SJSA1 (cell line): Measurements from ENCODE around the gene SLC39A13. TPM values are rescaled to one million over a fixed set of nuclear protein-coding genes. Genes with fewer than 3 reads are reported as not detected.
A peak's percentile ranks its signal among the peaks of the same experiment; 100 is the strongest.

Experiments
- DNase-seq, 2 experiments: peaks; one replicate each; pipeline ENCODE4 v3.0.0-alpha.2; 2015 to 2020; ENCODE audit warnings: low spot score in 2 of 2, low read depth in 1 of 2
- H3K27ac ChIP-seq: fragments of 250-450 bp; sonication (Bioruptor Pico); 2 replicates; pipeline ENCODE4 v1.5.1; 2020; ENCODE audit warnings: mild to moderate bottlenecking, moderate library complexity
- H3K27me3 ChIP-seq: fragments of 250-450 bp; sonication (Bioruptor Pico); replicated peaks from 2 replicates; pipeline ENCODE4 v1.5.1; 2020; ENCODE audit warnings: mild to moderate bottlenecking, moderate library complexity
- H3K36me3 ChIP-seq: fragments of 250-450 bp; sonication (Bioruptor Pico); 2 replicates; pipeline ENCODE4 v1.5.1; 2020; ENCODE audit warnings: mild to moderate bottlenecking
- H3K4me1 ChIP-seq: fragments of 250-450 bp; sonication (Bioruptor Pico); replicated peaks from 2 replicates; pipeline ENCODE4 v1.6.1; 2021; ENCODE audit warnings: mild to moderate bottlenecking
- H3K4me3 ChIP-seq: fragments of 250-450 bp; sonication (Bioruptor Pico); 2 replicates; pipeline ENCODE4 v1.5.1; 2020; ENCODE audit warnings: mild to moderate bottlenecking
- H3K9me3 ChIP-seq: fragments of 250-450 bp; sonication (Bioruptor Pico); replicated peaks from 2 replicates; pipeline ENCODE4 v1.5.1; 2020; ENCODE audit warnings: mild to moderate bottlenecking
- total RNA-seq: library from RNA; depleted of rRNA; stranded (reverse); fragments of >200 nt; shearing (Covaris generic); gene quantifications from 2 replicates; pipeline ENCODE4 v1.2.3, GENCODE V29; 2014

Gene SLC39A13
- total RNA-seq, 1 experiment from 2014 or later: 42.0 TPM

DNA sequence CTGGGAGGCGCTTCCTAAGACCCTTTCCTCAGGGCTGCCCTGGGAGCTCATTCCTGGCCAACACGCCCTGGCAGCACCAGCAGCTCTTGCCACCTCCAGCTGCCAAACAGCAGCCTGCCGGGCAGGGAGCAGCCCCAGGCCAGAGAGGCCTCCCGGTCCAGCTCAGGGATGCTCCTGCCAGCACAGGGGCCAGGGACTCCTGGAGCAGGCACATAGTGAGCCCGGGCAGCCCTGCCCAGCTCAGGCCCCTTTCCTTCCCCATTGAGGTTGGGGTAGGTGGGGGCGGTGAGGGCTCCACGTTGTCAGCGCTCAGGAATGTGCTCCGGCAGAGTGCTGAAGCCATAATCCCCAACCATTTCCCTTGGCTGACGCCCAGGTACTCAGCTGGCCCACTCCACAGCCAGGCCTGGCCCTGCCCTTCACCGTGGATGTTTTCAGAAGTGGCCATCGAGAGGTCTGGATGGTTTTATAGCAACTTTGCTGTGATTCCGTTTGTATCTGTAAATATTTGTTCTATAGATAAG, 7.6 kb downstream of the SLC39A13 start:
- Histone ChIP-seq H3K9me3 (no peaks in the 10 kb centered on the region), H3K36me3 (peaks cover 88% of the 10 kb centered on the region), H3K4me1 (peaks cover 27% of the 10 kb centered on the region), H3K27me3 (no peaks in the 10 kb centered on the region), H3K27ac (peak overlapping the region; percentile 58), H3K4me3 (no peak overlapping the region)
- peak; percentile 86 to 95 for DNase-seq

DNA sequence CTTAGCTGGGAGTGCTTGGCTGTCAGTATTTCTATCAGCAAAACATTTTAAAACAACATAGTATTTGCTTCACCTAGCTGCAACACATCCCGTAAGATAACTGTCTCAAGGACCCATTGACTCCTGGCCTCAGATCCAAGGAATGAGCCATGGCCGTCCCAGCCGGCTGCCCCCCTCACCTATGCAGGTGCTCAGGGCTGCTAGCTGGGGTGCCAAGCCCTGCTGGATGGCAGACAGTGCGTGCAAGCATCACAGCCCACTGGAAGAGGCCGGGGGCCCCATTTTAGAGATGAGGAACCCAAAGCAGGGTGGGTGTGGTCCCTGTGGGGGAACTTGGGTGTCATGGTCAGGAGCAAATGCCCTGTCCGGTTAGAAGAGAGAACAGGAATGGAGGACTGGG, 9.3 kb downstream of the SLC39A13 start:
- H3K4me1 ChIP-seq: peaks cover 27% of the 10 kb centered on the region
- no peak overlapping the region for H3K4me3 ChIP-seq
- H3K9me3 ChIP-seq: no peaks in the 10 kb centered on the region
- peaks cover 92% of the 10 kb centered on the region for H3K36me3 ChIP-seq
- DNase-seq: no peak
- no peak overlapping the region for H3K27ac ChIP-seq
- H3K27me3 ChIP-seq: no peaks in the 10 kb centered on the region

DNA sequence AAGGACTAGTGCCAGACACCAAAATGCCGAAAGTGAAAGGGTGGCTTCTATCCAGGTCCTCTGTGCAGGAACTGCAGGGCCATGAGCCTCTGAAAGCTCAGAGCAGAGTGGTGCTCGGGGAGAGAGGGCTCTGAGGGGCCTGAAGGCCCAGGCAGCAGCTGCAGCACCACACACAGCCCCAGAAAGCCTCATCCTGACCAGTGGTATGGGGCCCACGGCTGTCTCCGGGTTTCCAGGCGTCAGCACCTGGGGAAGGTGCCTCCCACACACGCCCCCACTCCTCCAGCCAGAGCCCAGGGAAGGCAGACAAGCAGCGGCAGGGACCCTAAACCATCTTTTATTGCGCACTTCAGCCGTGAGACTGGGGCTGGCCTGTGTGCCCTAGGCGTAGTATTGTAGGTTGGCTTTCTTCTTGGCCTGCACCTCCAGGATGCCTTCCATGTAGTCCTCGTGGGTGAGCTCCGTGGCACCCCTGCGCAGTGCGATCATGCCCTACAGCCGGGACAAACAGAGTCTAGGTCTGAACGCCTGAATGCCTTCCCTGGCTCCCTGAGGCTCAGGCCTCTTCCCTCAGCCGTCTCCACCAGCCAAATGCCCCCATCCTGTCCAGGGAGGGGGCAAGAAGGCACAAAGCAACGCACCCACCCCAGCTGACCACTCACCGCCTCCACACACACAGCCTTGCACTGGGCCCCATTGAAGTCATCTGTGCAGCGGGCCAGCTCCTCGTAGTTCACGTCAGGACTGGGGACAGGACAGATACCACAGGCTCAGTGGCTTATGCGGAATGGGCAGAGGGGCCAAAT, 10.3 kb downstream of the SLC39A13 start:
- Histone ChIP-seq H3K4me3 (no peak overlapping the region), H3K9me3 (no peaks in the 10 kb centered on the region), H3K27me3 (no peaks in the 10 kb centered on the region), H3K4me1 (peaks cover 27% of the 10 kb centered on the region), H3K36me3 (peaks cover 95% of the 10 kb centered on the region), H3K27ac (no peak overlapping the region)
- no peak for DNase-seq

DNA sequence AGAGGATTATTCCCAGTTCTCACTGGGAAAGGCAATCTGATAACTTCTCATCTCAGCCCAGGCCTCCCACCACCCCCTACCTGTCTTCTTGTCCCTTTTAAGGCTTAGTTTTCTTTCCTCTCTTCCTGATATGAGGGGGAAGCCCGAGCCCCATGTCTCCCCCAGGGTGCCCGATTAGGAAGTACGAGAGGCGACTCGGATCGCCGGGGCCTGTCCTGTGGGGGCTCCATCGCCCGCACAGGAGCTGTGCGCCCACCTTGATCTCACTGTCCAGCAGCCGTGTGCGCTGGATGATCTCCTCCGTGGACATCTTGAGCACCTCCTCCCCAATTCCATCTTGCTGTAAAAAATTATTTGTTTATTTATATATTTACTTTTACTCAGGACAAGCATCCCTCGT, 17.2 kb downstream of the SLC39A13 start:
- Histone ChIP-seq H3K27ac (peak overlapping the region; percentile 97), H3K9me3 (no peaks in the 10 kb centered on the region), H3K4me3 (peak overlapping the region; percentile 76), H3K36me3 (peaks cover 55% of the 10 kb centered on the region), H3K4me1 (peaks cover 9% of the 10 kb centered on the region), H3K27me3 (no peaks in the 10 kb centered on the region)
- no peak for DNase-seq

DNA sequence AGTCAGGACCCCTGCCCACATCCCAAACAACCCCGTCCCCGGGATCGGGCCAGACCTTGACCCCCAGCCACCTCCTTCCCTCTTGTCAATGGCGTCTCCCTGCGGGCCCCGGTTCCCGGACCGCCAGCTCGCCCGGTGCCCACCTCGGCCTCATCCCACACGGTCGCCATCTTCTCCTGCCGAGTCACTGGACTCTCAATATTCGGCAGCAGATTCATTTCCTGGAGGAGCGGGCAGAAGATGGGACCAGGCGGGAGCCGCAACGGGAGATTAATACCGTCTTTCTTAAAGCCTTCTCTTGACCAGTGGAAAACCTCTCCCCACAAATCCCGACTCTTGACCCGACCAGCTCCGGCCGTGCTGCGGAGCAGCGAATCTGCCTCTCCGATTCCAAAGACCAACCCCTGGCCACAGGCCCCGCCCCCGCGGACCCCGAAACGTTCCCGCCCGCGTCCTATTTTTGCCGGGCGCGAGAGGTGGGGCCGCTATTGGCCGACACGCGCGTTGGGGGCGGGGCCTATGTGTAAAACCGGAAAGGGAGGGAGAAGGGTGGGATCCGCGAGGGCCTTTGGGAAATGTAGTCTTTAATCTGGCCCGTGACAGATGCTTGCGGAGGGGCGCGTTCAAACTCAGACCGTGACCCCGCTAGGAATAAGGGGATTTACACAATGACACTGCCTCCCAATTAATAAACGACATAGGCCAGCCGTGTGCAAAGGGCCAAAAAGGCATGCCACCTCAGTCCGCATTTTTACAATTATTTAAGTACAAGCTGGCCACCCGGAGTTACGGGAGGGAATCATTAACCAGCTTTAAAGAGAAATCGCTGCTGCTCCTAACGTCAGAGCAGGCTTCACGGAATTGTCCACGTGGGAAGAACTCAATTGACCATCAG, 17.9 kb downstream of the SLC39A13 start, which contains the start of gene PSMC3:
PSMC3 (minus strand) TSS at position 378 of the 895 bp plus-strand sequence; CDS start at position 218, 160 bp downstream.
- Histone ChIP-seq H3K27me3 (no peaks in the 10 kb centered on the region), H3K4me1 (peaks cover 9% of the 10 kb centered on the region), H3K9me3 (no peaks in the 10 kb centered on the region), H3K27ac (peak within 1 kb of the TSS; percentile 97), H3K4me3 (peak within 1 kb of the TSS; percentile 76), H3K36me3 (peaks cover 48% of the 10 kb centered on the region)
- peak; percentile 97 to 98 for DNase-seq

DNA sequence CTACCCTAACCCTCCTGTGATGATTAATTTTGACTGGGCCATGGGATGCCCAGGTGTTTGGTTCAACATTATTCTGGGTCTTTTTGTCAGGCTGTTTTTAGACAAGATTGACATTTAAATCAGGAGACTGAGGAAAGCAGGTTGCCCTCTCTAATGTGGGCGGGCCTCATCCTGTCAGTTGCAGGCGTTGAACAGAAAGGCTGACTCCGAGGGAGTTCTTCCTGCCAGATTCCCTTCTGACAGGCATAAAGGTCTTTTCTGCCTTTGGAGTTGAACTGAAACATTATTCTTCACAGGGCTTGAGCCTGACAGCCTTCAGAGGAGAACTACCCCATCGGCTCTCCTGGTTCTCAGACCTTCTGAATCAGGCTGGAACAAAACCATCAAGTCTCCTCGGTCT, 22.1 kb downstream of the SLC39A13 start:
- Histone ChIP-seq H3K4me3 (no peak overlapping the region), H3K27me3 (no peaks in the 10 kb centered on the region), H3K4me1 (no peaks in the 10 kb centered on the region), H3K36me3 (peaks cover 6% of the 10 kb centered on the region), H3K9me3 (no peaks in the 10 kb centered on the region), H3K27ac (no peak overlapping the region)
- no peak for DNase-seq

DNA sequence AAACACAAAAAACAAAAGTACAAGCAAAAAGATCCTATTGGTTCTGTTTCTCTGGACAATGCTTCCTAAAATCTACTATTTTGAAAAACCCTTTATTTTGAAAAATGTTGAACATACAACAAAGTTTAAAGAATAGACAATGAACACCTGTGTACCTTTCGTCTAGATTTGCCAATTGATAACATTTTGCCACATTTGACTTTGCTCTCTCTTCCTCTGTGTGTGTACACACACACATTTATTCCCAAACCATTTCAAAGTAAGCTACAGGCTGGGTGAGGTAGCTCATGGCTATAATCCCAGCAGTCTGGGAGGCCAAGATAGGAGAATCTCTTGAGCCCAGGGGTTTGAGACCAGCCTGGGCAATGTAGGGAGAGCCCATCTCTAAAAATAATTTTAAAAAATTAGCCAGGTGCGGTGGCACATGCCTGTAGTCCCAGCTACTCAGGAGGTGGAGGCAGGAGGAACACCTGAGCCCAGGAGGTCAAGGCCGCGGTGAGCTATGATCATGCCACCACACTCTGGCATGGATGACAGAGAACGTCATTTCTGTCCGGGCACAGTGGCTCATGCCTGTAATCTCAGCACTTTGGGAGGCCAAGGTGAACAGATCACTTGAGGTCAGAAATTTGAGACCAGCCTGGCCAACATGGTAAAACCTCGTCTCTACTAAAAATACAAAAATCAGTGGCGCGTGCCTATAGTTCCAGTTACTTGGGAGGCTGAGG, 23.1 kb downstream of the SLC39A13 start:
- no peaks in the 10 kb centered on the region for H3K36me3 ChIP-seq
- H3K27me3 ChIP-seq: no peaks in the 10 kb centered on the region
- no peak overlapping the region for H3K4me3 ChIP-seq
- H3K9me3 ChIP-seq: no peaks in the 10 kb centered on the region
- H3K27ac ChIP-seq: no peak overlapping the region
- no peaks in the 10 kb centered on the region for H3K4me1 ChIP-seq
- no peak for DNase-seq

DNA sequence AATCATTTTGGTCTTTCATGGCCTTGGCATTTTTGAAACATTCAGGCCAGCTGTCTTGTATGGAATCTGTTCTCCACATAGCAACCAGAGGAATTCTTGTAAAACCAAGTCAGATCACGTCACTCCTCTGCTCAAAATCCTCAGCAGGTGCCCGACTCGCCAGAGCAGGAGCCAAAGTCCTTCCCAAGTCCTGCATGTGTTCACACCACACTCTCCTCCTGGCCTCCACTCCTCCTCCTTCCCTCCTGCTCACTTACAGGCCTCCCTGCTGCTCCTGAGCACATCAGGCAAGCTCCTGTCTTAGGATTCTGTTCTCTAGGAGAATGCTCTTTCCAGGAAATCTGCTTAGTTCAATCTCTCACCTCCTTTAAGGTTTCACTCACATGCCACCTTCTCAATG, 24.8 kb downstream of the SLC39A13 start:
- Histone ChIP-seq H3K27ac (no peak overlapping the region), H3K4me3 (no peak overlapping the region), H3K36me3 (no peaks in the 10 kb centered on the region), H3K4me1 (no peaks in the 10 kb centered on the region), H3K27me3 (no peaks in the 10 kb centered on the region), H3K9me3 (no peaks in the 10 kb centered on the region)
- no peak for DNase-seq

DNA sequence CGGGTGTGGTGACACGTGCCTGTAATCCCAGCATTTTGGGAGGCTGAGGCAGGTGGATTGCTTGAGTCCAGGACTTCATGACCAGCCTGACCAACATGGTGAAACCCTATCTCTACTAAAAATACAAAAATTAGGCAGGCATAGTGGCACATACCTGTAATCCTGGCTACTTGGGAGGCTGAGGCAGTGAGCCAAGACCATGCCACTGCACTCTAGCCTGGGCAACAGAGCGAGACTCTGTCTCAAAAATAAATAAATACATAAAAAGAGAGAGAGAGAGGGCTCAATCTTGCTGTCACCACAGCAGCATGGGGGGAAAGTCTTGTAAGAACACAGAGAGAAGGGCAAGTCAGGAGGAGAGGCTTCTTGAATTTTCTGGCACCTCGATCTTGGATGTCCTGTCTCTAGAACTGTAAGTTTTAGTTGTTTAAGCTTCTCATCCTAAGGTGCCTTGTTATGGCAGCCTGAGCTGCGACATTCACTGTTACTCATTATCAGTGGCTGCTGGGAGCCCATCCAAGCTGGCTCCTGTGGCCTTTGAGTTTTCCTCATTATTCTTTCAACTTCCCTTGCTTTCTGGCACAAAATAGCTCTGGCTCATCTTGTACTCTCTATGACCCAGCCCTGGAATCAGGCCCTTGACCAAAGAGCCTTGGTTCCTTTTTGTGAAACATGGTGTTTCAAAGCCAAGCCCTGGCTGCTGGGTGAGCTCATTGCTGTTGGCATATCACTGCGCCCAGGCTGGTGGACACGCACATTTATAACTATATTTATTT, 25.8 kb downstream of the SLC39A13 start:
- no peak overlapping the region for H3K4me3 ChIP-seq
- no peaks in the 10 kb centered on the region for H3K27me3 ChIP-seq
- H3K36me3 ChIP-seq: no peaks in the 10 kb centered on the region
- no peaks in the 10 kb centered on the region for H3K4me1 ChIP-seq
- DNase-seq: no peak
- H3K9me3 ChIP-seq: no peaks in the 10 kb centered on the region
- no peak overlapping the region for H3K27ac ChIP-seq

DNA sequence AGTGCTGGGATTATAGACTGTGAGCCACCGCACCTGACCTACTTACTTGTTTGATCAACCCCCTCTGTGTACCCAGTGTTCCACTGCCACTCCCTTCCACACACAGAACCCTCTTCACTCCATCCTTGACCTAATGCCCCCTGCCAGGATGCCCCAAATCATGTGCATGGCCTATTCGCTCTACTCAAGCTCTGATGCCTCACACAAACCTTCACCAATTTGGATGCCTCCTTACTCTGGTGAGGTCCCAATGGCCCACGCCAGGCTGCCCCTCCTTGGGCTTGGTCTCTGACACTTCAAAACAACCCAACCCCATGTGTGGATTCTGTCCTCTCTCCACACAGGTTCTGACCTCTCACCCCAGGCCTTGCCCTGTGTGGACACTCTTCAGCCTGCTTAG, 27.3 kb downstream of the SLC39A13 start:
- H3K4me1 ChIP-seq: no peaks in the 10 kb centered on the region
- no peaks in the 10 kb centered on the region for H3K9me3 ChIP-seq
- H3K27ac ChIP-seq: no peak overlapping the region
- no peak for DNase-seq
- no peak overlapping the region for H3K4me3 ChIP-seq
- H3K27me3 ChIP-seq: no peaks in the 10 kb centered on the region
- no peaks in the 10 kb centered on the region for H3K36me3 ChIP-seq

DNA sequence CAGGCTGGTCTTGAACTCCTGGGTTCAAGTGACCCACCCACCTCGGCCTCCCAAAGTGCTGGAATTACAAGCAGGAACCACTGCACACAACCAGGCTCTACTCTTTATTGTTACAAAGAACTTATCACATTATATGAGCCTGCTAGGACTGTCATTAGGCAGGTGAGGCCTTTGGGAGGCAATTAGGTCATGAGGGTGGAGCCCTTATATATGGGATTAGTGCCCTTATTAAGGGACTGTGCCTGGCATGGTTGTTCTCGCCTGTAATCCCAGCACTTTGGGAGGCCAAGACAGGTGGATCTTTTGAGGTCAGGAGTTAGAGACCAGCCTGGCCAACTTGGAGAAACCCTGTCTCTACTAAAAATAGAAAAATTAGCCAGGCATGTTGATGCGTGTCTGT, 28.3 kb downstream of the SLC39A13 start:
- H3K4me1 ChIP-seq: no peaks in the 10 kb centered on the region
- no peak overlapping the region for H3K27ac ChIP-seq
- no peaks in the 10 kb centered on the region for H3K36me3 ChIP-seq
- no peak overlapping the region for H3K4me3 ChIP-seq
- no peak for DNase-seq
- no peaks in the 10 kb centered on the region for H3K27me3 ChIP-seq
- H3K9me3 ChIP-seq: no peaks in the 10 kb centered on the region

DNA sequence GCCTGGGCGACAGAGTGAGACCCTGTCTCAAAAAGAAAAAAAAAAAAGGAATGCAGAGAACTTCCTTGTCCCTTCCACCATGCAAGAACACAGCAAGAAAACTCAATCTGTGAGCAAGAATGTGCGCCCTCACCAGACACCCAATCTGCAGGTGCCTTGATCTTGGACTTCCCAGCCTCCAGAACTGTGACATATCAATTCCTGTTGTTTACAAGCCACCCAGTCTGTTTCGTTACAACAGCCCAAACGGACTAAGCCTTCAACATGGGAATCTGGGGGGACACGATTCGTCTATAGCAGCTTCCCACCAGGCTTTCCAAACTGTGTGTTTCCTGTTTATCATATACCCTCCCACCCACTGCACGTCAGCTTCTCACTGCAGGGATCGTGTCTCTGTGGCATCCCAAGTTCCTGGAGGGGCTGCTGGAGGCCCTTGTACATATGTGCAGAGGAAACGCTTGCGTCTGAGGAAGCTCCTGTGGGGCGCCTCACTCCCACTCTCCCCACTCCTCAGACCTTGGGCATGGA, 28.9 kb downstream of the SLC39A13 start:
- Histone ChIP-seq H3K4me3 (no peak overlapping the region), H3K9me3 (no peaks in the 10 kb centered on the region), H3K4me1 (no peaks in the 10 kb centered on the region), H3K36me3 (no peaks in the 10 kb centered on the region), H3K27me3 (no peaks in the 10 kb centered on the region), H3K27ac (no peak overlapping the region)
- DNase-seq: no peak
